ENCODE results near the gene GRPEL1.

Gene GRPEL1

GRCh38 chr4:7029921-7030320 lies 37.9 kb downstream of the GRPEL1 start:
- no peak overlapping the region for H3K27ac ChIP-seq
- TF ChIP-seq CTCF (conservative IDR thresholded peaks at IDR 0.05), result no peak
- no peak for TF ChIP-seq ZFX (IDR thresholded peaks at IDR 0.05)

GRCh38 chr4:7029212-7029611 lies 38.7 kb downstream of the GRPEL1 start:
- H3K27ac ChIP-seq, result no peak overlapping the region
- no peak for TF ChIP-seq CTCF (conservative IDR thresholded peaks at IDR 0.05)
- no peak for TF ChIP-seq ZFX (IDR thresholded peaks at IDR 0.05)

GRCh38 chr4:7027913-7028312 lies 40.0 kb downstream of the GRPEL1 start:
- TF ChIP-seq CTCF (conservative IDR thresholded peaks at IDR 0.05), result no peak
- no peak overlapping the region for H3K27ac ChIP-seq

- no peak for TF ChIP-seq CTCF (conservative IDR thresholded peaks at IDR 0.05)
- TF ChIP-seq ZFX (IDR thresholded peaks at IDR 0.05), result no peak
These were observed 40.6 kb downstream of the GRPEL1 start for GRCh38 chr4:7027284-7027683.

GRCh38 chr4:7026107-7026506 lies 41.8 kb downstream of the GRPEL1 start:
- TF ChIP-seq ZFX (IDR thresholded peaks at IDR 0.05), result no peak
- no peak for TF ChIP-seq CTCF (conservative IDR thresholded peaks at IDR 0.05)

More at GRCh38 chr4:7027284-7027683, 40.6 kb downstream of the GRPEL1 start:
- H3K27ac ChIP-seq, result no peak overlapping the region

GRCh38 chr4:7025040-7025602 lies 42.7 kb downstream of the GRPEL1 start:
- no peak overlapping the region for H3K27ac ChIP-seq
- TF ChIP-seq CTCF (conservative IDR thresholded peaks at IDR 0.05), result no peak
- TF ChIP-seq ZFX (IDR thresholded peaks at IDR 0.05), result no peak

More at GRCh38 chr4:7026107-7026506, 41.8 kb downstream of the GRPEL1 start:
- H3K27ac ChIP-seq, result no peak overlapping the region

- TF ChIP-seq CTCF (conservative IDR thresholded peaks at IDR 0.05) (no peak), ZFX (IDR thresholded peaks at IDR 0.05) (no peak)
- H3K27ac ChIP-seq, result no peak overlapping the region
These were observed 43.5 kb downstream of the GRPEL1 start for GRCh38 chr4:7024336-7024890.

Measured in C4-2B (cell line).